Dendritic cell treated with granulocyte-macrophage colony-stimulating factor and Interleukin-4, amounts not matched to agents 40 ng/mL and 50 ng/mL, for 4 days (primary cell): ENCODE measurements around the gene ASTN2.

Source experiments
- H3K27ac Mint-ChIP-seq: one replicate; pipeline ENCODE4 v1.8.0; 2022; ENCODE audit warnings: mild to moderate bottlenecking, mixed read lengths
- H3K27me3 Mint-ChIP-seq: one replicate; pipeline ENCODE4 v1.8.0; 2022; ENCODE audit warnings: mild to moderate bottlenecking, mixed read lengths
- H3K36me3 Mint-ChIP-seq: one replicate; pipeline ENCODE4 v1.8.0; 2022; ENCODE audit warnings: low read depth, mixed read lengths
- H3K4me1 Mint-ChIP-seq: one replicate; pipeline ENCODE4 v1.8.0; 2022; ENCODE audit warnings: low read depth, mixed read lengths
- H3K4me3 Mint-ChIP-seq: one replicate; pipeline ENCODE4 v1.8.0; 2022; ENCODE audit warnings: mild to moderate bottlenecking, moderate library complexity, mixed read lengths
- H3K9me3 Mint-ChIP-seq: one replicate; pipeline ENCODE4 v1.8.0; 2022; ENCODE audit warnings: mixed read lengths
- intact Hi-C: fragments of 100-400 bp; cut with micrococcal nuclease; formaldehyde crosslinking; loops from one replicate; pipeline ENCODE4 v1.15.0; 2022

The ASTN2 gene

DNA sequence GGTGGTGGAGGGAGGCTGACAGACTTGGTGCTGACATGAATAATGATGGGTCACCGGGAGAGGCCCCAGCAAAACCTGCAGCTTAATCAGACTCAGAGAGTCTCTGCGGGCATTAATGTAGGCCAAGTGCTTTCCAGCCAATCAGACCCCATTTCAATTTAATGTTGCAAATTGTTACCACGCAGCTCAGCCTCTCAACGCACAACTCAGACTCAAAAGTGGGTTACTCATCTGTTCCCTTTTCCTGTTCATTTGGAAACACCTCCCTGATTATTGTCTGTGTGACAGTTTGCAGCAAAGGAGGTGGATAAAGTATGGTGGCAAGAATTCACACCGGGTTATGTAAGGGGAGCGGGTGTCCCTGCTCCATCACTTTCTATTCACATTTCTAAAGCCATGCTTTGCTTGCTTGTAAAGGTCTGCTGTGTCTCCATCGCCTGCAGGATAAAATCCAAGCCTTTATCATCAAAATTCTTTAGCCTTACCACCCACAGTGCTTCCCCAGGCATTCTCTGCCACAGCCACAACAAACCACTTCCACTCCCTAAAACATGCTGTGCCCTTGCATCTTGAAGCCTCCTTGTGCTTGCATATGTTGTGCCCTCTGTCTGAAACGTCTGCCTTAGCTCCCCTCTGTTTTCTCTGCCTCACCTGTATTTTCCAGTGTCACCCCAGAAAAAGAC is 156.5 kb downstream of the ASTN2 start:
- no peaks in the 10 kb centered on the region for H3K27me3 Mint-ChIP-seq
- no peak overlapping the region for H3K27ac Mint-ChIP-seq
- no peaks in the 10 kb centered on the region for H3K4me1 Mint-ChIP-seq
- intact Hi-C loops = no loop called here
- no peaks in the 10 kb centered on the region for H3K36me3 Mint-ChIP-seq
- no peaks in the 10 kb centered on the region for H3K9me3 Mint-ChIP-seq
- no peak overlapping the region for H3K4me3 Mint-ChIP-seq

- H3K9me3 Mint-ChIP-seq = no peaks in the 10 kb centered on the region
- H3K27ac Mint-ChIP-seq = no peak overlapping the region
- no peak overlapping the region for H3K4me3 Mint-ChIP-seq
- H3K4me1 Mint-ChIP-seq = no peaks in the 10 kb centered on the region
- no peaks in the 10 kb centered on the region for H3K27me3 Mint-ChIP-seq
- intact Hi-C loops = no loop called here
- H3K36me3 Mint-ChIP-seq = no peaks in the 10 kb centered on the region
Measured at GRCh38 chr9:117253261-117253660, 161.6 kb downstream of the ASTN2 start.

- Mint-ChIP-seq H3K4me3 (no peak overlapping the region), H3K4me1 (no peaks in the 10 kb centered on the region), H3K27me3 (no peaks in the 10 kb centered on the region), H3K9me3 (no peaks in the 10 kb centered on the region), H3K36me3 (no peaks in the 10 kb centered on the region), H3K27ac (no peak overlapping the region)
- intact Hi-C loops = no loop called here
Measured at GRCh38 chr9:117250610-117251215, 164.1 kb downstream of the ASTN2 start.

- no peaks in the 10 kb centered on the region for H3K9me3 Mint-ChIP-seq
- H3K36me3 Mint-ChIP-seq = no peaks in the 10 kb centered on the region
Measured at GRCh38 chr9:117249799-117250198, 165.1 kb downstream of the ASTN2 start.

GRCh38 chr9:117247266-117247665 is 167.6 kb downstream of the ASTN2 start:
- intact Hi-C loops = no loop called here
- H3K9me3 Mint-ChIP-seq = no peaks in the 10 kb centered on the region
- no peaks in the 10 kb centered on the region for H3K27me3 Mint-ChIP-seq
- H3K27ac Mint-ChIP-seq = no peak overlapping the region
- no peak overlapping the region for H3K4me3 Mint-ChIP-seq
- H3K4me1 Mint-ChIP-seq = no peaks in the 10 kb centered on the region
- no peaks in the 10 kb centered on the region for H3K36me3 Mint-ChIP-seq

More at GRCh38 chr9:117249799-117250198, 165.1 kb downstream of the ASTN2 start:
- intact Hi-C loops = no loop called here
- H3K4me1 Mint-ChIP-seq = no peaks in the 10 kb centered on the region
- H3K27me3 Mint-ChIP-seq = no peaks in the 10 kb centered on the region
- H3K4me3 Mint-ChIP-seq = no peak overlapping the region
- H3K27ac Mint-ChIP-seq = no peak overlapping the region

- Mint-ChIP-seq H3K27ac (no peak overlapping the region), H3K4me3 (no peak overlapping the region), H3K4me1 (no peaks in the 10 kb centered on the region), H3K27me3 (no peaks in the 10 kb centered on the region), H3K9me3 (no peaks in the 10 kb centered on the region), H3K36me3 (no peaks in the 10 kb centered on the region)
- intact Hi-C loops = no loop called here
Measured at GRCh38 chr9:117245175-117245829, 169.6 kb downstream of the ASTN2 start.

GRCh38 chr9:117242082-117242481 is 172.8 kb downstream of the ASTN2 start:
- H3K36me3 Mint-ChIP-seq = no peaks in the 10 kb centered on the region
- intact Hi-C loops = no loop called here
- no peaks in the 10 kb centered on the region for H3K4me1 Mint-ChIP-seq
- no peak overlapping the region for H3K27ac Mint-ChIP-seq
- H3K4me3 Mint-ChIP-seq = no peak overlapping the region
- H3K27me3 Mint-ChIP-seq = no peaks in the 10 kb centered on the region
- no peaks in the 10 kb centered on the region for H3K9me3 Mint-ChIP-seq

DNA sequence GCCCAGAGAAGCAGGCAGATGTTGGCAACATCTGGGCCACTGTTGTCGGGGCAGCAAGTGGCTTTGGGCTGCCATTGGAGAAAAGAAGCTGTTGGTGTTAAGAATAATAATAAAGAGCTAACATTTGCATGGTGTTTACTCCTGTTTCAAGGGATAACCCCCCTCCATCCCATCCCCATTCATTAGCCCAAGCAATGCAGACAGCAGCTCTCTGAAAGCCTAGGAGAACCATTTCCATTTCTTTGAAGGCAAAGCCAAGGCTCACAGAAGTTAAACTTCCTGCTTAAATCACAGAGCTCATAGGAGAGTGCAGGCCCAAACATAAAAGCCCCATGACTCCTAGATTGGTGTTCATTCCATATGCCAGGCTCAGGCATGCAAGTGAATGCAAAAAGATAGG is 175.4 kb downstream of the ASTN2 start:
- Mint-ChIP-seq H3K4me1 (no peaks in the 10 kb centered on the region), H3K27me3 (no peaks in the 10 kb centered on the region), H3K4me3 (no peak overlapping the region), H3K27ac (no peak overlapping the region), H3K36me3 (no peaks in the 10 kb centered on the region), H3K9me3 (no peaks in the 10 kb centered on the region)
- intact Hi-C loops = no loop called here

GRCh38 chr9:117234103-117234502 is 180.8 kb downstream of the ASTN2 start:
- intact Hi-C loops = no loop called here

DNA sequence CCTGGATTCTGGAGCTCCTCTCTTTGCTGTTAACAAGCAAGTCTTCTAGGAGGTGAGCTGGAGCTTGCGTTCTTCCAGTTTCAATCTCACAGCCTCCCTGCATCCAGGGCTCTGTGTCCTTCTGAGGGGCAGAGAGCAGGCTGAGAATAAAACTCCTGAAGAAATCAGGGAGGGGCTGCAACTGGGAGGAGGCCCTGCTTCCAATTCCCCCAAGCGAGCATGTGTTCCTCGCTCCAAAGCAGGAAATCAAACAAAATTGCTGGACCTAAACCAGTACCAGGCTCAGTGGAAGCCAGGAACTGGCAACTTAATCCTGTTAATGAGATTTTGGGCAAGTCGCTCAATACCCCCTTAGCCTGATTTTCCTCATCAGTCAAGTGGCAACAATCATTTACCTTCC is 181.8 kb downstream of the ASTN2 start:
- H3K4me3 Mint-ChIP-seq = no peak overlapping the region
- H3K27ac Mint-ChIP-seq = no peak overlapping the region
- H3K27me3 Mint-ChIP-seq = no peaks in the 10 kb centered on the region
- H3K9me3 Mint-ChIP-seq = peaks cover 7% of the 10 kb centered on the region
- no peaks in the 10 kb centered on the region for H3K4me1 Mint-ChIP-seq
- intact Hi-C loops = no loop called here
- H3K36me3 Mint-ChIP-seq = no peaks in the 10 kb centered on the region

More at GRCh38 chr9:117234103-117234502, 180.8 kb downstream of the ASTN2 start:
- Mint-ChIP-seq H3K4me1 (no peaks in the 10 kb centered on the region), H3K9me3 (peaks cover 7% of the 10 kb centered on the region), H3K27ac (no peak overlapping the region), H3K27me3 (no peaks in the 10 kb centered on the region), H3K4me3 (no peak overlapping the region), H3K36me3 (no peaks in the 10 kb centered on the region)

DNA sequence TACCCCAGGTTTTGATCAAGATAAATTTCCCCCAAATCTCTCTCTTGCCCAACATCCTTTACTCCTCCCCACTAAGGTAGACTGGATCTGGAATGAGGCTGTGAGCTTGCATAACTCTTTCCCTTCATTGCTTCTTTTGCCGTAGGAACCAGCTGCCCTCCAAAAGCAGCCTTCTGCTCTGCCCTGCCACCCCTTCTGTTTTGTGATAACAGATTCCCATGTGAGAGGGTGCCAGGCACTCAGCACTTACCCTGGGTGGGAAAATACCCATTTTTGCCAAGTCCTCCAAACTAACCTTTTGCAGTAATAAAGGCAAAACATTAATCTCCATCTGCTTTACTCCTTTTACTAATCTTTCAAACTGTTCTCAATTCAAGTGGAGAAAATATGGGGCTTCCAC is 182.6 kb downstream of the ASTN2 start:
- H3K27ac Mint-ChIP-seq = no peak overlapping the region
- H3K27me3 Mint-ChIP-seq = no peaks in the 10 kb centered on the region
- no peaks in the 10 kb centered on the region for H3K36me3 Mint-ChIP-seq
- no peak overlapping the region for H3K4me3 Mint-ChIP-seq
- H3K4me1 Mint-ChIP-seq = no peaks in the 10 kb centered on the region
- H3K9me3 Mint-ChIP-seq = peaks cover 7% of the 10 kb centered on the region
- intact Hi-C loops = no loop called here

DNA sequence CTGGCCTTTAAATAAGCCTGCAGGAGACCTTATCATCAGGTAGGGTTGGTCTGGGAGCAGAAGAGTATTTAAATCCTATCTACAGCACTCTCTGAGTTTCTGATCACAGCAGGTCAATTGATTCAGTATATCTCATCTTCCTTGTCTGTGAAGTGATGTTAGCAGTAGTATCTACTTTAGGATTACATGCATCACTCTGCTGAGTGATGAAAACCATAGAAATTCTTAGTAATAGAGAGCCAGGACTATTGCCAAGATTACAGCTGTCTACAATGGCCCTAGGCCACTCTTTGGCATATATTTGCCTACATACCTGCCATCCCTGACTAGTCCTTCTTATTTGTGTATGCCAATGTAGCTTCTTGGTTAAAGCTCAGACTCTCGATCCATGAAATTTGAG is 183.8 kb downstream of the ASTN2 start:
- no peak overlapping the region for H3K27ac Mint-ChIP-seq
- no peaks in the 10 kb centered on the region for H3K36me3 Mint-ChIP-seq
- H3K4me1 Mint-ChIP-seq = no peaks in the 10 kb centered on the region
- intact Hi-C loops = no loop called here
- no peak overlapping the region for H3K4me3 Mint-ChIP-seq
- H3K27me3 Mint-ChIP-seq = no peaks in the 10 kb centered on the region
- H3K9me3 Mint-ChIP-seq = peaks cover 7% of the 10 kb centered on the region

DNA sequence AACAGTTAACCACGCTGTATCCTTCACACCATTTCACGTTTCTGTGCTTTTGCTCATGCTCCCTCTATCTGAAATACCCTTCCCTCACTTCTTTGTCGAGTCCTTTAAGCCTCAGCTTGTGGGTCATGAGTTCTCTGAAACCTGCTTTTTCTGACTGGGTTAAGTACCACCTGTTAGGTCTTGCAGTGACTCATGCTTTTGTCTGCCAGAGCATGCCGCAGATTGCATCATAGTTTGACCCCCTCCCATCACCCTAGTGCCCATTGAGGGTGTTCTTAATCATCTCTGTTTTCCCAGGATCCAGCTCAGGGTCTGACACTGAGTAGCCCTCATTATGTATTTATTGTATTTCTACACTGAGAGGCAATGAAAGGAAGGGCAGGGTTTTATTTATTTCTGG is 190.2 kb downstream of the ASTN2 start:
- Mint-ChIP-seq H3K4me3 (no peak overlapping the region), H3K27ac (no peak overlapping the region), H3K27me3 (no peaks in the 10 kb centered on the region), H3K36me3 (no peaks in the 10 kb centered on the region), H3K4me1 (no peaks in the 10 kb centered on the region), H3K9me3 (peaks cover 11% of the 10 kb centered on the region)
- intact Hi-C loops = no loop called here

DNA sequence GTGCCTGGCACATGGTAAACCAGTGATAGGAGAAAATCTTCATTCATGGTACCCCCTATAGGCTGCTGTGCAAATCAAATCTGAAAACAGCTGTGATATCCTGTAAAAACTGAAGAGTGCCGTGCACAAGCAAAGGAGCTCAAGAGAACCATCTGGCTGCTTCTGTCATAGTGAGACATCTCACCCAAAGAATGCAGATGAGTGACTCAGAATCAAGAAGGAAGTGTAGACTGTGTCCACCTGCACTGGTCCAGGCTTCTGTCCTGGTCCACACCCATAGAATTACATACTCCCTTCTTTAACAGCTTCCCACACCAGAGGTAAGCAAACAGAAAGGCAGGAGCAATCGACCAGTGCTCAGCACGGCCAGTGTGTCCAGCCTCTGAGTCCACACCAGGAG is 195.9 kb downstream of the ASTN2 start:
- H3K36me3 Mint-ChIP-seq = no peaks in the 10 kb centered on the region
- H3K27me3 Mint-ChIP-seq = no peaks in the 10 kb centered on the region
- peaks cover 11% of the 10 kb centered on the region for H3K9me3 Mint-ChIP-seq
- no peaks in the 10 kb centered on the region for H3K4me1 Mint-ChIP-seq
- H3K27ac Mint-ChIP-seq = no peak overlapping the region
- intact Hi-C loops = no loop called here
- H3K4me3 Mint-ChIP-seq = no peak overlapping the region
